IPS-20b (cell line): ENCODE results near the gene TCEANC2.
A peak's percentile ranks its signal among the peaks of the same experiment; 100 is the strongest.
"Not testable (repeated sequence)": the region's sequence is repeated elsewhere in the genome, so short reads cannot be mapped to it uniquely, and the experiment has no call there.

Experiments
- H3K27ac ChIP-seq: one replicate; pipeline ENCODE4 v1.5.1; 2013; ENCODE audit warnings: low read length
- H3K27me3 ChIP-seq: 2 replicates; pipeline ENCODE4 v1.6.1; 2013; ENCODE audit warnings: mild to moderate bottlenecking, low read length, inconsistent platforms; ENCODE audit not compliant: insufficient read depth
- H3K36me3 ChIP-seq: 2 replicates; pipeline ENCODE4 v1.6.1; 2013; ENCODE audit warnings: low read depth, mild to moderate bottlenecking, inconsistent platforms, low read length, moderate library complexity; ENCODE audit not compliant: insufficient read depth
- H3K4me1 ChIP-seq: 2 replicates; pipeline ENCODE4 v1.6.1; 2013; ENCODE audit warnings: mild to moderate bottlenecking, control low read depth, inconsistent platforms, low read length, moderate library complexity; ENCODE audit not compliant: insufficient read depth
- H3K4me3 ChIP-seq: 2 replicates; pipeline ENCODE4 v1.5.1; 2013; ENCODE audit warnings: mild to moderate bottlenecking, low read length, inconsistent platforms
- H3K9ac ChIP-seq: 2 replicates; pipeline ENCODE4 v1.6.1; 2013; ENCODE audit warnings: low read depth, mild to moderate bottlenecking, inconsistent platforms, low read length, moderate library complexity
- H3K9me3 ChIP-seq: 2 replicates; pipeline ENCODE4 v1.6.1; 2013; ENCODE audit warnings: mild to moderate bottlenecking, low read depth, low read length, inconsistent platforms; ENCODE audit not compliant: insufficient read depth

The TCEANC2 gene

DNA sequence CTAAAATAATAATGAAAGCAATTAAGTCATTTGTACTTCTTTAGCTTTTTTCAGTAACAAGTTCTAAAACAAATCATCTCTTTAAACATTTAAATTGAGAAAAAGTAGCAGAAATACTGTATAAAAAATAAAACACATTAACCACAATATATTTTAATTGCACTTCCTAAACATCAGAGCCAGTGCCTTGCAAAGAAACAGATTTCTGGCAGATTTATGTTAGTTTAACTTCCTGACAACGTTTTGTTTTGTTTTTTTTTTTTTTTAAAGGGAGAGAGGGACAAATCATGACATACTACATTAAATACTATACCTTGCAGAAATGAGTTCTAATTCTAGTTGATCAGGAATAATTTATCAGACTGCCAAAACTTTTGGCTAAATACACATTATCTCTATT is 11.6 kb upstream of the TCEANC2 start:
- Histone ChIP-seq H3K4me1 (no peaks in the 10 kb centered on the region), H3K27me3 (no peaks in the 10 kb centered on the region), H3K4me3 (no peak overlapping the region), H3K36me3 (peaks cover 57% of the 10 kb centered on the region), H3K9me3 (no peaks in the 10 kb centered on the region), H3K27ac (no peak overlapping the region), H3K9ac (no peak overlapping the region)

DNA sequence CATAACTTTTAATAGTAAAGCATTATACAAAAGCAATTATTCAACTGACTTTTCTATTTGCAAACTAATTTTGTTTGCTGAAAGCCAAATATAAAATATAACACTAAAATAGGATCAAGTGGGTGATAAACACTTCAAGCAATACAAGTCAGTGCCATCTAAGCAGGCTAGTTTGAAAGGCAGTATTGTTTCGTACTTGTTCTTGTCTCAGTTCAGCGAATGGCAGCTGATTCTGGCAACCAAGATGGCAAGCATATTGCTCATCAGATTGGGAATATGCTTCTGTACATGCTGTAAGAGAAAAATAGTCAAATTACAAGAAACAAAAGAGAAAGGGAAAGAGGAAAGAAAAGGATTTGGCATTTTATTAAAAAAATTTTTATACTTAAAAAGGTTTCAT is 7.9 kb upstream of the TCEANC2 start:
- Histone ChIP-seq H3K27me3 (no peaks in the 10 kb centered on the region), H3K36me3 (peaks cover 28% of the 10 kb centered on the region), H3K4me1 (no peaks in the 10 kb centered on the region), H3K9me3 (no peaks in the 10 kb centered on the region), H3K27ac (no peak overlapping the region), H3K9ac (no peak overlapping the region), H3K4me3 (no peak overlapping the region)

DNA sequence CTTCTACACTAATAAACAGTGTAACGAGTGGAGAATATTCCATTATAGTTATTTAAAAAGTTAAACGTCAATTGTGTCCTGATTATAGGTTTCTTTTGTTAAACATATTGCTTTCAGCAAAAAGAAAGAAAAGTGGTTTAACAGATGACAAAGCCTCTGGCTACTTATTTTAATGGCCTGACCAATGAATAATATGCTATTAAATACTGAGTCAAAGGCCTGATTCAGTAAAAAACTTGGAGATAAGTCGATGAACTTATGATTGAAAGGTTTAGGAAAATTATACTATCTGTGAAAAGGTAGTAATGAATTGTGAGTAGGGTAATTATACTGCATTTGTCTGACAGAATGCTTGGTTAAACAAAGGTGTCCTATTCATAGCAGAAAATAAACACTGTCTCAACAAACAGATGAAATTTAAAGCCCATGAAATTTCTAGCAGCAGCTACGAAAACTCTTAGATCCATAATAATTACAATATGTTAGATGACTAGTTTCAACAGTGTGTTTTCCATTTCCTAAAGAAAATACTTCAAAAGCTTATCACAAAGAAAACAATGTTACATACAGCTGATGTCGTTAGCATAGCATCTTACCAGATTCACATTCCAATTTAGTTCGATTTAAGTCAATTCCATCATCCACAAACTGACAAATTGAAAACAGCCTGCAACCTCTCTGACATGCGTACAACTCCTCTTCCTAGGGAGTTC is 6.6 kb upstream of the TCEANC2 start:
- H3K27ac ChIP-seq = no peak overlapping the region
- H3K9me3 ChIP-seq = no peaks in the 10 kb centered on the region
- no peak overlapping the region for H3K4me3 ChIP-seq
- peaks cover 15% of the 10 kb centered on the region for H3K36me3 ChIP-seq
- H3K27me3 ChIP-seq = no peaks in the 10 kb centered on the region
- no peaks in the 10 kb centered on the region; the same call in 1 of the 2 replicates for H3K4me1 ChIP-seq
- no peak overlapping the region for H3K9ac ChIP-seq

DNA sequence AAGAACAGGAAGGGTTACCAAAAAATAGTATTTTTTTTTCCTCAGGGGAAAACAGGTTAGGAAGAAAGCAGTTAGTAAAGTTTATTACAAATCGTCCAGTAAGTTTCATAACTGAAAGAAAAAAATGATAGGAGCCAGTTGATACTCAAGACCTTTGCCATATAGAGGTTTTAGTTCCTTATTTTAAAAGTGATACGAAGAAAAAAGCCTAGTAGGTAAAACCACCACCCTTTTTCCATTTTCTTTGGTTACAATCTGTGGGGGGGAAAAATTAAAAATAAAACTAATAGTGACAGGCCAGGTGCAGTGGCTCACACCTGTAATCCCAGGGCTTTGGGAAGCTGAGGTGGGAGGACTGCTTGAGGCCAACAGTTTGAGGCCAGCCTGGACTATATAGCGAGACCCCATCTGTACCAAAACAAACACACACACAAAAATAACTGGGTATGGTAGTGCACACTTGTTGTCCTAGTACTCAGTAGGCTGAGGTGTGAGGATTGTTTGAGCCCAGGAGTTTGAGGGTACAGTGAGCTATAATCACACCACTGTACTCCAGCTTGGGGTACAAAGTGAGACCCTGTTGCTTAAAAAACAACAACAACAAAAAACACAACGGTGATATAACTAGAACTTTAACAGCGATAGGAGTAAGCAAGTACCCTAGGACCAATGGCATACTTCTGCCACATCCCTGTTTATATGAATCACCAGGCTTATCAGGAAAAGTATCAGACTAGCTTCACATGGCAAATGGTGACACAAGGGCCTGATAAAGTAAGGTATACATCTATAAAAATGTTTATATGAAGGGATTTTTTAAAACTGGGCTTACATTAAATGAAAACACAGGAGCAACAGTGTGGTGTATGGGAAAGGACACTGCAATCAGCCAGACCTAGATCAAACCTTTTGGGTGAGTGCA is 5.8 kb upstream of the TCEANC2 start:
- H3K9ac ChIP-seq = no peak overlapping the region
- H3K27ac ChIP-seq = no peak overlapping the region
- H3K4me1 ChIP-seq = no peaks in the 10 kb centered on the region; the same call in 1 of the 2 replicates
- H3K4me3 ChIP-seq = no peak overlapping the region
- H3K36me3 ChIP-seq = peaks cover 7% of the 10 kb centered on the region
- H3K27me3 ChIP-seq = no peaks in the 10 kb centered on the region
- no peaks in the 10 kb centered on the region for H3K9me3 ChIP-seq

DNA sequence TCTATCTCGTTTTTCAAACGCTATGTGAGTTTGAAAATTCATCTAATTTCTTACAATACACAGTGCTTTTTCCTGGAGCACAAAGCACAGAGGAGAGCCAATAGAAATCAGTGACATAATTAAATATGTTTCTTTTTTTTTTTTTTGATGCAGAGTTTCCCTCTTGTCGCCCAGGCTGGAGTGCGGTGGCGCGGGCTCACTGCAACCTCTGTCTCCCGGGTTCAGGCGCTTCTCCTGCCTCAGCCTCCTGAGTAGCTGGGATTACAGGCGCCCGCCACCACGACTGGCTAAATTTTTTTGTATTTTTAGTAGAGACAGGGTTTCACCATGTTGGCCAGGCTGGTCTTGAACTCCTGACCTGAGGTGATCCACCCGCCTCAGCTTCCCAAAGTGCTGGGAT is 3.0 kb upstream of the TCEANC2 start:
- not testable (repeated sequence) for H3K9me3 ChIP-seq, H3K36me3 ChIP-seq, H3K4me3 ChIP-seq, H3K27me3 ChIP-seq, H3K4me1 ChIP-seq, H3K27ac ChIP-seq, H3K9ac ChIP-seq

DNA sequence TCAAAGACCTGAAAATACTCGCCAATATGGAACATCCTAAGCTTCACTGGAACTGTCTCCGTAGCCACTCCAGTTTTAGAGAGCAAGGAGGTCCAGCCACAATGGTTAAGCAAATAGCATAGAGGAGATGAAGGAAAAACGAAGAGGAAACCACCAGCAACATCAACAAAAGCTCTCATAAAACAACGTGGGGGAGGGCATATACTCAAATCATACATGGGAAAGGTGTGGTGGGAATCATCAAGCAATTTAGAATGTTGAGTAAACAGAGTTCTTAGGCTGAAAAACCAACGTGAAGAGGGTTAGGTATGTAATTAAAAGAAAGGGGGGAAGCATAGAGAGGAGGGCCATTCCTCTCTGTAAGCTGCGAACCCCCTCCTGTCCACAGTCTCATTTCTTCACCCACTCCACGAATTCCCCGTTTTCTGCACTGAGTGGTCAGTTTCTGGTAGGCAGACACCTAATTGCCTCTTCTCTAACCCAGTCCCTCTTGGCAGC is 1.4 kb upstream of the TCEANC2 start:
- Histone ChIP-seq H3K27me3 (no peaks in the 10 kb centered on the region), H3K9ac (peak overlapping the region; percentile 90), H3K4me1 (no peaks in the 10 kb centered on the region; the same call in 1 of the 2 replicates), H3K36me3 (no peaks in the 10 kb centered on the region), H3K4me3 (peak overlapping the region; percentile 86), H3K27ac (no peak overlapping the region), H3K9me3 (no peaks in the 10 kb centered on the region)

DNA sequence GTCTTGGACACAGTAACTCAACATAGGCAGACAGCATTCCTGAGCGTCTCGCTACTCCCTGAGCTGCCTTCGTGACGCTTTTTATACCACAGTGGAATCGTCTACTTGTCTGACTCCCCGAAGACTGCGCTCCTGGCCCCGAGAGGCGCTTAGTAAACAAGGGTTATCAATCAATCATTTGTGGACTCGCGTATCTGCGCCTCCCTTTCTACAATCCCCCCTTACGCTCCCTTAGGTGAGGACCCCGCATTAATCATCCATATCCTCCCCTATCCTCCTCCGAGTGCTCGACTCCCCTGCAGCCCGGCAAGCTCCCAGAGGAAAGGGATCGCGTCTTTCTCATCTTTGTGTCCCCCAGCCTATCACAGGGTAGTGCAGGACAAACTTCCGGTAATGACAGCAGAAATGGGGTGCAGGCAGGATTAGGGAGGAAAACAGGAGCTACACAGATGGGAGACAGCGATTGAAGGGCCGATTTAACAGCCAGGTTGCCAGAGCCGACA is 926 bp upstream of the TCEANC2 start:
- H3K4me1 ChIP-seq = no peaks in the 10 kb centered on the region; the same call in 1 of the 2 replicates

DNA sequence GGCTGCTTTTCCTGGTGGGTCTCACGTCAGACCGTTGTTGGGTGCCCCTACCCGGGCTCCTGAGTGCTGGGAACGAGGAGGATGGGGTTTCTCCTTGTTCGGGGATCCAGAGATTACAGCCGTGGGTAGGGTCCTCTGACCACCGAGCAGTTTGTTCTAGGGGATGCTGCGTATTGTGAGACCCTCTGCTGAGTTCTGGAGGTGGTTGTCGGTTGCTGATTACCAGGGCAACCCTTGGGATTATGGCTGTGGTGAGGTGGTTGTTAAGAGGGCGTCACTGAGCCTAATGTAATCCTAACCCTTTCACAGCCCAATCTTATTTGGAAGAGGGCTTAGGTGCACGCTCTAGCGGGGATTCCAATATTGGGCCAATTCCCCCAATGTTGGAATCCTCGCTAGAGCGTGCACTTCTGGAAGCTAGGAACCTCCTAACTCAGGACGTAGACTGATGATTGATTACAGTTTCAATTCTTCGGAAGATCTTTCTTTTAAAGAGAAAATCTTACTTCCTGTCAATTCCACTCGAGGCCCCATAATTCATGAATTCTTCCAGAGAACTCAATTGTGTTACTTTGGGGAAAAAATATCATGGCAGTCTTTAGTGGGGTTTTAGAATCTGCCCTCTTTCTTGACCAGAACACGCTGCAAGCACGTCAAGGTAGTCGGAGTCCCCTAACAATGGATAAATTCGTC is 483 bp downstream of the TCEANC2 start:
- H3K4me1 ChIP-seq = no peaks in the 10 kb centered on the region; the same call in 1 of the 2 replicates
- H3K4me3 ChIP-seq = peak overlapping the region; percentile 86
- peak overlapping the region; percentile 89 for H3K9ac ChIP-seq
- H3K27ac ChIP-seq = peak overlapping the region; percentile 64
- H3K27me3 ChIP-seq = no peaks in the 10 kb centered on the region
- no peaks in the 10 kb centered on the region for H3K36me3 ChIP-seq
- H3K9me3 ChIP-seq = no peaks in the 10 kb centered on the region

More for the DNA sequence above, 926 bp upstream of the TCEANC2 start:
- Histone ChIP-seq H3K9me3 (no peaks in the 10 kb centered on the region), H3K36me3 (no peaks in the 10 kb centered on the region), H3K4me3 (peak overlapping the region; percentile 86), H3K9ac (peak overlapping the region; percentile 90), H3K27ac (peak overlapping the region; percentile 16), H3K27me3 (no peaks in the 10 kb centered on the region)

DNA sequence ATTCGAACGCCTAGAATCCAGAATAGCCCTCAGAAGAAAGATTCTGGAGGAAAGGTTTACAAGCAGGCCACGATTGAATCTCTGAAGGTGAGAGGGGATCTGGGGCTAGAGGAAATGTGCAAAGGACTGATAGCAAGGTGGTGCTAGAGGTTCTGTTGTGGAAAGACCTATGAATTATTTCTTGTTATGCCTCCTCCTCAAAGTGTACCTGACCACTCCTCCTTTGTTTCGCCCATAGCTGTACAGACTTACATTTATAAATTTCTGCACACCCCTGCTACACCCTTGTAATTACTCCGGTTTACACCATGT is 986 bp downstream of the TCEANC2 start:
- Histone ChIP-seq H3K27me3 (no peaks in the 10 kb centered on the region), H3K27ac (no peak overlapping the region), H3K9me3 (no peaks in the 10 kb centered on the region), H3K36me3 (no peaks in the 10 kb centered on the region), H3K4me1 (no peaks in the 10 kb centered on the region; the same call in 1 of the 2 replicates), H3K9ac (peak overlapping the region; percentile 89; the same call in 1 of the 2 replicates), H3K4me3 (peak overlapping the region; percentile 86)

DNA sequence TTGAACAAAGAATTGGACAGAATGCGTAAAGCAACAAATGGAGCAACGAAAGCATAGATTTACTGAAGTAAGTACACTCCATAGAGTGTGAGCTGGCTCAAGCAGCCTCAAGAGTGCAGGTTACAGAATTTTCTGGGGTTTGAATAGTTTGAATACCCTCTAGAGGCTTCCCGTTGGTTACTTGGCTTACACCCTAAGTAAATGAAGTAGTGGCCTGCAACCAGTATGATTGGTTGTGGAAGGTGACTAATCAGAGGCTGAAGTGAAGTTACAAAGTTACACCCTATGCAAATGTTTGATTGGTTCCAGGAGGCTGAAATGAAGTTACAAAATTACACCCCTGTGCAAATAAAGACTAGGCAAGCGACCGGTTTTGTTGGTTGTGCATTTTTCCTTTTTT is 10.9 kb downstream of the TCEANC2 start:
- H3K9ac ChIP-seq = no peak overlapping the region
- H3K4me1 ChIP-seq = no peaks in the 10 kb centered on the region
- no peaks in the 10 kb centered on the region for H3K36me3 ChIP-seq
- H3K4me3 ChIP-seq = no peak overlapping the region
- H3K27ac ChIP-seq = no peak overlapping the region
- no peaks in the 10 kb centered on the region for H3K27me3 ChIP-seq
- no peaks in the 10 kb centered on the region for H3K9me3 ChIP-seq

DNA sequence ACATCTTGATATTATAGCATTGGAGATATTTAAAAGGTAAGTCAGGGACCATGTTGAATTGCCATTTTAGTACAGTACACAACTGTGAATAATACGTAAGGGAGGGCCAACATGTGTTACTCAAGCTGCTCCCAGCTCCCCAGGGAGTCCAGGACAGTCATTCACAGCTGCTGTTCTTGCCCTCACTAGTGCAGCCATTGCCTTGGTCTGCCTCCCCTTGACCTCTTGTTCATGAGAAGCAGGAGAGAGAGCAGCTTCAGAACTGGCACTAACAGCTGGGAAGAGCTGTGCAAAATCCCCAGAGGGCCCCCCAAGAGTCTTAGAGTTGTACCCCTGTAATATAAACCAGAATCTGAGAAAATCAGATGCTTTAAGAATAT is 16.4 kb downstream of the TCEANC2 start:
- no peaks in the 10 kb centered on the region for H3K4me1 ChIP-seq
- H3K9ac ChIP-seq = no peak overlapping the region
- no peak overlapping the region for H3K27ac ChIP-seq
- no peak overlapping the region for H3K4me3 ChIP-seq
- no peaks in the 10 kb centered on the region for H3K9me3 ChIP-seq
- 0 out of 2 replicates have a peak, but pooled peaks cover 6% of the 10 kb centered on the region for H3K36me3 ChIP-seq
- no peaks in the 10 kb centered on the region for H3K27me3 ChIP-seq
